Astrocyte (in vitro differentiated cells and primary cell): ENCODE measurements around the gene BTBD8. TPM values are rescaled to one million over a fixed set of nuclear protein-coding genes. Genes with fewer than 3 reads are reported as not detected.

ENCODE experiments used
- DNase-seq: peaks from one replicate; pipeline ENCODE4 v3.0.0-alpha.2; 2010; ENCODE audit warnings: low read depth
- FAIRE-seq: peaks from 2 replicates; lab custom pipeline; 2011; peaks lifted over from hg19 to GRCh38; lab: Jason Lieb, UNC
- H2AFZ ChIP-seq: 2 replicates; pipeline ENCODE4 v1.6.0; 2012; ENCODE audit warnings: low read depth, low read length, inconsistent platforms
- H3K27ac ChIP-seq: 2 replicates; pipeline ENCODE4 v1.5.1; 2011; ENCODE audit warnings: low read depth, low read length, inconsistent platforms
- H3K27me3 ChIP-seq: 2 replicates; pipeline ENCODE4 v1.6.0; 2011; ENCODE audit warnings: low read length, inconsistent platforms; ENCODE audit not compliant: insufficient read depth
- H3K36me3 ChIP-seq: 2 replicates; pipeline ENCODE4 v1.5.1; 2011; ENCODE audit warnings: low read length, inconsistent platforms; ENCODE audit not compliant: insufficient read depth
- H3K4me1 ChIP-seq: 2 replicates; pipeline ENCODE4 v1.5.1; 2011; ENCODE audit warnings: low read length, inconsistent platforms; ENCODE audit not compliant: insufficient read depth
- H3K4me2 ChIP-seq: 2 replicates; pipeline ENCODE4 v1.6.0; 2012; ENCODE audit warnings: low read length, inconsistent platforms
- H3K4me3 ChIP-seq: 2 replicates; pipeline ENCODE4 v1.5.1; 2011; ENCODE audit warnings: low read depth, mild to moderate bottlenecking, low read length, inconsistent platforms; ENCODE audit not compliant: insufficient read depth
- H3K79me2 ChIP-seq: 2 replicates; pipeline ENCODE4 v1.6.0; 2012; ENCODE audit warnings: mild to moderate bottlenecking, low read length, inconsistent platforms; ENCODE audit not compliant: insufficient read depth
- H3K9ac ChIP-seq: 2 replicates; pipeline ENCODE4 v1.6.0; 2012; ENCODE audit warnings: mild to moderate bottlenecking, low read length, inconsistent platforms
- H3K9me3 ChIP-seq: 2 replicates; pipeline ENCODE4 v1.5.1; 2012; ENCODE audit warnings: low read depth, mild to moderate bottlenecking, low read length, inconsistent platforms; ENCODE audit not compliant: insufficient read depth
- H4K20me1 ChIP-seq: 2 replicates; pipeline ENCODE4 v1.6.0; 2012; ENCODE audit warnings: low read length, inconsistent platforms; ENCODE audit not compliant: insufficient read depth
- H3K27ac Mint-ChIP-seq: one replicate; pipeline ENCODE4 v1.8.0; 2021; ENCODE audit warnings: mild to moderate bottlenecking, mixed read lengths; ENCODE audit not compliant: unreplicated experiment
- H3K27me3 Mint-ChIP-seq: one replicate; pipeline ENCODE4 v1.8.0; 2021; ENCODE audit warnings: low read depth, mixed read lengths; ENCODE audit not compliant: unreplicated experiment
- H3K36me3 Mint-ChIP-seq: one replicate; pipeline ENCODE4 v1.8.0; 2021; ENCODE audit warnings: low read depth, mixed read lengths; ENCODE audit not compliant: unreplicated experiment
- H3K4me1 Mint-ChIP-seq: one replicate; pipeline ENCODE4 v1.8.0; 2021; ENCODE audit warnings: low read depth, mixed read lengths; ENCODE audit not compliant: unreplicated experiment
- H3K4me3 Mint-ChIP-seq: one replicate; pipeline ENCODE4 v1.8.0; 2021; ENCODE audit warnings: mild to moderate bottlenecking, moderate library complexity, mixed read lengths; ENCODE audit not compliant: unreplicated experiment
- H3K9me3 Mint-ChIP-seq: one replicate; pipeline ENCODE4 v1.8.0; 2021; ENCODE audit warnings: mild to moderate bottlenecking, mixed read lengths; ENCODE audit not compliant: unreplicated experiment
- EZH2 ChIP-seq: IDR thresholded peaks from 2 replicates; pipeline ENCODE4 v1.6.1; 2012; ENCODE audit warnings: mild to moderate bottlenecking, low read length, inconsistent platforms; ENCODE audit not compliant: insufficient read depth
- total RNA-seq: library from RNA; stranded (reverse); gene quantifications from 2 replicates; pipeline ENCODE4 v1.2.1, GENCODE V29; 2021
- TF ChIP-seq, protein P1 (sequence below): IDR thresholded peaks from 2 replicates; pipeline ENCODE4 v1.5.1; 2011; ENCODE audit warnings: low read depth, mild to moderate bottlenecking, inconsistent platforms, low read length, moderate library complexity; ENCODE audit not compliant: insufficient read depth

Gene BTBD8
- total RNA-seq, 1 donor from 2014 or later = 1.8 TPM

DNA sequence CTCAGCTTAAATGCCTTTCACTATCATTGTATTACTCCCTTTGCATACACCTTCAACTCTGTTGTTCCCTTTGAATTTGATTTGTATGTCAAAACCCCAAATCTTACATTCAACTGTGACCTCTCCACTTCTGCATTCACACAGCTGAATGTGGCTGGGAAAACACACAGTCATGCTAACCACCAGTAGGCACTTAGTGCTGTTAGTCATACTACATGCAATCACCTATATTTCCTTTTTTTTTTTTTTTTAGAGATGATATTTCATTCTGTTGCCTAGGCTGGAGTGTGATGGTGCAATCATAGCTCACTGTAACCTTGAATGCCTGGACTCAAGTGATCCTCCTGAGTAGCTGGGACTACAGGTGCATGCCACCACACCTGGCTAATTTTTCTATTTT lies 16.2 kb downstream of the BTBD8 start:
- no peak overlapping the region for H3K4me3 Mint-ChIP-seq
- Histone ChIP-seq H2AFZ (no peak overlapping the region), H3K79me2 (no peaks in the 10 kb centered on the region), H3K4me2 (no peak overlapping the region), H3K4me1 (no peaks in the 10 kb centered on the region), H4K20me1 (no peaks in the 10 kb centered on the region), H3K9ac (no peak overlapping the region), H3K9me3 (no peaks in the 10 kb centered on the region), H3K27ac (no peak overlapping the region), H3K4me3 (no peak overlapping the region), H3K27me3 (no peaks in the 10 kb centered on the region), H3K36me3 (no peaks in the 10 kb centered on the region)
- DNase-seq (no peak), FAIRE-seq (no peak)
- no peaks in the 10 kb centered on the region for H3K9me3 Mint-ChIP-seq
- TF ChIP-seq EZH2 = no peak
- TF ChIP-seq, protein P1, sequence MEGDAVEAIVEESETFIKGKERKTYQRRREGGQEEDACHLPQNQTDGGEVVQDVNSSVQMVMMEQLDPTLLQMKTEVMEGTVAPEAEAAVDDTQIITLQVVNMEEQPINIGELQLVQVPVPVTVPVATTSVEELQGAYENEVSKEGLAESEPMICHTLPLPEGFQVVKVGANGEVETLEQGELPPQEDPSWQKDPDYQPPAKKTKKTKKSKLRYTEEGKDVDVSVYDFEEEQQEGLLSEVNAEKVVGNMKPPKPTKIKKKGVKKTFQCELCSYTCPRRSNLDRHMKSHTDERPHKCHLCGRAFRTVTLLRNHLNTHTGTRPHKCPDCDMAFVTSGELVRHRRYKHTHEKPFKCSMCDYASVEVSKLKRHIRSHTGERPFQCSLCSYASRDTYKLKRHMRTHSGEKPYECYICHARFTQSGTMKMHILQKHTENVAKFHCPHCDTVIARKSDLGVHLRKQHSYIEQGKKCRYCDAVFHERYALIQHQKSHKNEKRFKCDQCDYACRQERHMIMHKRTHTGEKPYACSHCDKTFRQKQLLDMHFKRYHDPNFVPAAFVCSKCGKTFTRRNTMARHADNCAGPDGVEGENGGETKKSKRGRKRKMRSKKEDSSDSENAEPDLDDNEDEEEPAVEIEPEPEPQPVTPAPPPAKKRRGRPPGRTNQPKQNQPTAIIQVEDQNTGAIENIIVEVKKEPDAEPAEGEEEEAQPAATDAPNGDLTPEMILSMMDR = no peak
- H3K36me3 Mint-ChIP-seq = no peaks in the 10 kb centered on the region
- no peaks in the 10 kb centered on the region for H3K4me1 Mint-ChIP-seq
- no peak overlapping the region for H3K27ac Mint-ChIP-seq
- no peaks in the 10 kb centered on the region for H3K27me3 Mint-ChIP-seq

DNA sequence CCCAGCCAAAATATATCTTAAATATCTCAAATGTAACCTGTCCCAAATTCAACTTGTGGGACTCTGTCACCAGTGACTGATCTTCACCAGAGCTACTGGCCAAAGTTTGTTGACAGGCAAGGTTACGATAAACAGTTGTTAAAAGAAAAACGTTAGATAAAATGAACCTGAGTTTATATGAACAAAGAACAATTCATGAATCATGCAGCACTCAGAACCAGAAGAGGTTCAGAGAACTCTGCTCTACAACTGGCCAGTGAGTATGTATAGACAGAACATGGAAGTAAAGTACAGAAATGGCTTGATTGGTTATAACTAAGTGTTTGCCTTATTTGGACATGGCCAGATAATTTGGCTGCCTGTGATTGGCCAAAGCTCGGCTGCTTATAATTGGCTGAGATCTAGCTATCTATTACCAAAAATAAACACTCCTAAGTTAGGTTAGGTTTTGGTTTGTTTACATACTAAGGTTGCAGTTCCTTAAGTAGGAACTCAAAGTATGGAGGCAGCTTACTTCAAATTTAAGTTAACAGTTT lies 25.5 kb downstream of the BTBD8 start:
- Mint-ChIP-seq H3K27ac (no peak overlapping the region), H3K9me3 (no peaks in the 10 kb centered on the region), H3K36me3 (no peaks in the 10 kb centered on the region), H3K27me3 (no peaks in the 10 kb centered on the region), H3K4me3 (no peak overlapping the region), H3K4me1 (no peaks in the 10 kb centered on the region)
- Histone ChIP-seq H3K4me2 (no peak overlapping the region), H3K27me3 (no peaks in the 10 kb centered on the region), H2AFZ (no peak overlapping the region), H3K9me3 (no peaks in the 10 kb centered on the region), H4K20me1 (no peaks in the 10 kb centered on the region), H3K4me3 (no peak overlapping the region), H3K27ac (no peak overlapping the region), H3K36me3 (no peaks in the 10 kb centered on the region), H3K9ac (no peak overlapping the region), H3K4me1 (no peaks in the 10 kb centered on the region), H3K79me2 (no peaks in the 10 kb centered on the region)
- no peak for FAIRE-seq
- TF ChIP-seq EZH2 = no peak
- TF ChIP-seq, protein P1 = no peak
- DNase-seq = no peak

DNA sequence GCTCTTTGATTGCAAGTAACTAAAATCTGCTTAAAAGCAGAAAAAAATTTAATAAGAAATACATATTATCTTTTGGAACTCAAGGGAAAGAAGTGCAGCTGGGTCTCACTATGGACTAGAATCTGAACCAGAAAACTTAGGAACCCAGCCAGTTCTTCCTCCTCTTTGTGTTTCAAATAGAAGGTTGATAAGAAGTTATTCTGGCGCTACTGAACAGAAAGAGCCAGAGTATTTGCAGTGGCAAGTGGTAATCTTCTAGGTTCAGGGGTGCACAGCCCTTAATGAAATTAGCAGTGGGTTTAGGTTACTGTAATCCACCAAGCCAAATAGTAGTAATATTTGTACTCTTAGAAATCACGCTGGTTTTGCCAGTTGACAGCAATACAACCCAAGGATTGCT lies 28.5 kb downstream of the BTBD8 start:
- H3K4me3 ChIP-seq = no peak overlapping the region
- no peaks in the 10 kb centered on the region for H3K36me3 Mint-ChIP-seq
- no peaks in the 10 kb centered on the region for H3K36me3 ChIP-seq
- H3K4me2 ChIP-seq = no peak overlapping the region
- no peak overlapping the region for H3K4me3 Mint-ChIP-seq
- H3K27me3 ChIP-seq = no peaks in the 10 kb centered on the region
- FAIRE-seq = no peak
- no peak overlapping the region for H3K27ac ChIP-seq
- no peaks in the 10 kb centered on the region for H3K9me3 Mint-ChIP-seq
- TF ChIP-seq, protein P1 = no peak
- TF ChIP-seq EZH2 = no peak
- no peaks in the 10 kb centered on the region for H3K4me1 Mint-ChIP-seq
- no peak overlapping the region for H3K27ac Mint-ChIP-seq
- H3K79me2 ChIP-seq = no peaks in the 10 kb centered on the region
- no peaks in the 10 kb centered on the region for H3K9me3 ChIP-seq
- no peak for DNase-seq
- H3K4me1 ChIP-seq = no peaks in the 10 kb centered on the region
- H4K20me1 ChIP-seq = no peaks in the 10 kb centered on the region
- H3K27me3 Mint-ChIP-seq = no peaks in the 10 kb centered on the region
- H2AFZ ChIP-seq = no peak overlapping the region
- H3K9ac ChIP-seq = no peak overlapping the region
